ENCODE results near the gene ZFP14.

The ZFP14 gene

DNA sequence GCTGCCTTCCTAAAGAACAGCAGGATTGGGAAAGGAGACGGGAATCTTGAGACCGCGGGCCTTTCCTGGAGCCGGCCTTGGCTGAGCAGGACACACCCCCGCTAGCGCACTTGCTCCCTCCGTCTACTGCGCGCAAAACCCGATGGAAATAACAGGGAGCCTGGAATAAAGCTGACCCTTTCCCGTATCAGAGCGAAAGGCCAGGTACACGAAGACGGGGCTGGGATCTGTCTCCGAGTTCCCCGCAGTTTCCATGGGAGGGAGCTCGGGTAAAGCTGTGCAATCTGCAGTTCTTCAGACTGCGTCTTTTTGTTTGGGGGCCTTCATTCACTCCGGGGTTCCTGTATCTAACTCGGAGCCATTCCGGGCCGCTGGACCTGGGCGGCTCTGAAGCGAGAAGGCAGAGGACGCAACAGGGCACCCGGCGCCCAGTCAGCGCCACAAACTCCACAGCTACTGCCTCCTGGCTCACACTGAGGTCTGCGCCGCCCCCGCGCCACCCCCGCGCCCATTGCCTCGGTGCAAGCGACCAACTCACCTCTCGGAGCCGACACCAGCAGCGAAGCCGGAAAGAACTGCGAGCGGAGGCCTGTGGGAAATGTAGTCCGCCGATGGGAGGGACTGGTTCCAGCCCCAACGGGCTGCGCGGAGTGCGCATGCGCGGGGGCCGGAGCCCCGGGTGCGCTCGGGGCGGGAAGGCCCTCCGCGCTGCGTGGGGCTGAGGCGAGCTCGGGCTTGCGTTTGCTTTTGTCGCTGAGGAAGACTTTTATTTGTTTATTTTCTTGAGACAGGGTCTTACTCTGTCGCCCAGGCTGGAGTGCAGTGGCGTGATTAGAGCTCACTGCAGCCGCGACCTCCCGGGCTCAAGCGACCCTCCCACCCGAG, at the start of gene ZFP14:
Gene ZFP14 (minus strand): TSS at position 577 of the 885 bp plus-strand sequence. CDS start 11,309 bp downstream, outside the sequence.
- peaks cover 10% of the 10 kb centered on the region for H3K4me1 ChIP-seq (ENCODE audit: control insufficient read depth, insufficient read depth, low read length)
- peaks cover 27% of the 10 kb centered on the region for H3K9me3 ChIP-seq (ENCODE audit: control insufficient read depth, insufficient read depth, low read depth, low read length)
- peak within 1 kb of the TSS; percentile 86 for H3K27ac ChIP-seq (ENCODE audit: extremely low read depth, low read depth, low read length)
- peak within 1 kb of the TSS; percentile 63 for H3K4me3 ChIP-seq (ENCODE audit: low read depth, low read length)
- POLR2A ChIA-PET, result interaction anchor here (0.9 to 3.6 kb wide), 13 partner anchors 11 to 992 kb away, joined by 3 to 29 read pairs (median 5); partner anchors contain the start of genes ZFP82, ZNF146, ZNF260 and ZNF345
- peaks cover 0 to 26% of the 10 kb centered on the region in 2 experiments; a peak in 1 of 3 replicates for H3K36me3 ChIP-seq (ENCODE audit: control insufficient read depth in 2 of 2, insufficient read depth in 1 of 2, low read length in 2 of 2)
- CTCF ChIA-PET, result interaction anchor here (0.7 to 1.2 kb wide), 8 partner anchors 9 to 1216 kb away, joined by 3 to 5 read pairs (median 3); partner anchors contain the start of genes ZNF540 and ZNF571
- TF ChIP-seq ZBTB21 (tag by site-specific recombination; IDR thresholded peaks at IDR 0.05) (peak; percentile 72), SP2 (tag by site-specific recombination; IDR thresholded peaks at IDR 0.05) (peak; percentile 80), ZNF214 (tag by site-specific recombination; IDR thresholded peaks at IDR 0.05; ENCODE audit: borderline replicate concordance) (no peak), ZNF555 (tag by site-specific recombination; conservative IDR thresholded peaks at IDR 0.05) (no peak), ZNF202 (tag by site-specific recombination; IDR thresholded peaks at IDR 0.05; ENCODE audit: borderline replicate concordance) (no peak), ZNF530 (tag by site-specific recombination; IDR thresholded peaks at IDR 0.05; ENCODE audit: low read depth) (no peak), ZNF596 (tag by site-specific recombination; IDR thresholded peaks at IDR 0.05) (no peak), TRIM28 (IDR thresholded peaks at IDR 0.05; ENCODE audit: borderline replicate concordance, low read length) (peak; percentile 35; the same call in 1 of the 2 replicates), ZNF341 (tag by site-specific recombination; IDR thresholded peaks at IDR 0.05; ENCODE audit: low read depth) (peak; percentile 94), ZNF274 (IDR thresholded peaks at IDR 0.05; ENCODE audit: low read length) (no peak), ZNF274 (tag by site-specific recombination; IDR thresholded peaks at IDR 0.05; ENCODE audit: borderline replicate concordance) (no peak), ZNF19 (tag by site-specific recombination; IDR thresholded peaks at IDR 0.05; ENCODE audit: low read depth) (no peak), OSR2 (tag by site-specific recombination; IDR thresholded peaks at IDR 0.05) (no peak), ZNF658 (tag by site-specific recombination; IDR thresholded peaks at IDR 0.05) (no peak), ZNF623 (tag by site-specific recombination; IDR thresholded peaks at IDR 0.05) (no peak), GLIS2 (tag by site-specific recombination; IDR thresholded peaks at IDR 0.05) (peak; percentile 100), MEIS1 (CRISPR knock-in tag; IDR thresholded peaks at IDR 0.05; ENCODE audit: borderline replicate concordance) (no peak), ZNF629 (tag by site-specific recombination; IDR thresholded peaks at IDR 0.05) (peak; percentile 80), ZNF350 (tag by site-specific recombination; IDR thresholded peaks at IDR 0.05) (no peak), ZNF37A (tag by site-specific recombination; IDR thresholded peaks at IDR 0.05) (0 out of 2 replicates have a peak, but pooled peaks have one; percentile 12), ZNF660 (tag by site-specific recombination; IDR thresholded peaks at IDR 0.05) (peak; percentile 87), YY2 (tag by site-specific recombination; IDR thresholded peaks at IDR 0.05) (no peak; the same call in 1 of the 2 replicates), ZNF404 (tag by site-specific recombination; IDR thresholded peaks at IDR 0.05) (no peak), ZNF223 (tag by site-specific recombination; IDR thresholded peaks at IDR 0.05) (no peak), KLF7 (tag by site-specific recombination; IDR thresholded peaks at IDR 0.05; ENCODE audit: borderline replicate concordance) (peak; percentile 33; the same call in 1 of the 2 replicates), BCL11B (tag by site-specific recombination; IDR thresholded peaks at IDR 0.05; ENCODE audit: low read depth) (no peak; the same call in 1 of the 2 replicates), ZNF248 (tag by site-specific recombination; IDR thresholded peaks at IDR 0.05) (no peak), ZIC2 (tag by site-specific recombination; IDR thresholded peaks at IDR 0.05) (peak; percentile 92), GLI2 (tag by site-specific recombination; IDR thresholded peaks at IDR 0.05; ENCODE audit: borderline replicate concordance, low read depth) (no peak), ZBTB8A (tag by site-specific recombination; IDR thresholded peaks at IDR 0.05) (peak; percentile 91)
- TF ChIP-seq, protein P1, sequence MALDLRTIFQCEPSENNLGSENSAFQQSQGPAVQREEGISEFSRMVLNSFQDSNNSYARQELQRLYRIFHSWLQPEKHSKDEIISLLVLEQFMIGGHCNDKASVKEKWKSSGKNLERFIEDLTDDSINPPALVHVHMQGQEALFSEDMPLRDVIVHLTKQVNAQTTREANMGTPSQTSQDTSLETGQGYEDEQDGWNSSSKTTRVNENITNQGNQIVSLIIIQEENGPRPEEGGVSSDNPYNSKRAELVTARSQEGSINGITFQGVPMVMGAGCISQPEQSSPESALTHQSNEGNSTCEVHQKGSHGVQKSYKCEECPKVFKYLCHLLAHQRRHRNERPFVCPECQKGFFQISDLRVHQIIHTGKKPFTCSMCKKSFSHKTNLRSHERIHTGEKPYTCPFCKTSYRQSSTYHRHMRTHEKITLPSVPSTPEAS (tag by site-specific recombination; IDR thresholded peaks at IDR 0.05), result peak; percentile 32; the same call in 1 of the 2 replicates
- TF ChIP-seq, protein P2, sequence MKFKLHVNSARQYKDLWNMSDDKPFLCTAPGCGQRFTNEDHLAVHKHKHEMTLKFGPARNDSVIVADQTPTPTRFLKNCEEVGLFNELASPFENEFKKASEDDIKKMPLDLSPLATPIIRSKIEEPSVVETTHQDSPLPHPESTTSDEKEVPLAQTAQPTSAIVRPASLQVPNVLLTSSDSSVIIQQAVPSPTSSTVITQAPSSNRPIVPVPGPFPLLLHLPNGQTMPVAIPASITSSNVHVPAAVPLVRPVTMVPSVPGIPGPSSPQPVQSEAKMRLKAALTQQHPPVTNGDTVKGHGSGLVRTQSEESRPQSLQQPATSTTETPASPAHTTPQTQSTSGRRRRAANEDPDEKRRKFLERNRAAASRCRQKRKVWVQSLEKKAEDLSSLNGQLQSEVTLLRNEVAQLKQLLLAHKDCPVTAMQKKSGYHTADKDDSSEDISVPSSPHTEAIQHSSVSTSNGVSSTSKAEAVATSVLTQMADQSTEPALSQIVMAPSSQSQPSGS (tag by site-specific recombination; IDR thresholded peaks at IDR 0.05; ENCODE audit: low read depth), result no peak
- TF ChIP-seq, protein P3, sequence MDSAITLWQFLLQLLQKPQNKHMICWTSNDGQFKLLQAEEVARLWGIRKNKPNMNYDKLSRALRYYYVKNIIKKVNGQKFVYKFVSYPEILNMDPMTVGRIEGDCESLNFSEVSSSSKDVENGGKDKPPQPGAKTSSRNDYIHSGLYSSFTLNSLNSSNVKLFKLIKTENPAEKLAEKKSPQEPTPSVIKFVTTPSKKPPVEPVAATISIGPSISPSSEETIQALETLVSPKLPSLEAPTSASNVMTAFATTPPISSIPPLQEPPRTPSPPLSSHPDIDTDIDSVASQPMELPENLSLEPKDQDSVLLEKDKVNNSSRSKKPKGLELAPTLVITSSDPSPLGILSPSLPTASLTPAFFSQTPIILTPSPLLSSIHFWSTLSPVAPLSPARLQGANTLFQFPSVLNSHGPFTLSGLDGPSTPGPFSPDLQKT (IDR thresholded peaks at IDR 0.05; ENCODE audit: borderline replicate concordance, low read depth, low read length), result peak; percentile 47; the same call in 1 of the 2 replicates
